SK-N-SH (cell line): ENCODE results near the gene DNAH14.

Experiments
- CTCF ChIP-seq: fragments of 200-600 bp; sonication (generic); IDR thresholded peaks from 2 replicates; pipeline ENCODE4 v1.6.1; 2017; ENCODE audit warnings: antibody characterized with exemption, mild to moderate bottlenecking, moderate library complexity
- IRF3 ChIP-seq: fragments of 150-350 bp; IDR thresholded peaks from 2 replicates; pipeline ENCODE4 v1.6.1; 2016; ENCODE audit warnings: mild to moderate bottlenecking, low read depth, low read length
- JUND ChIP-seq: IDR thresholded peaks from 2 replicates; pipeline ENCODE4 v1.4.0; 2012
- TAF1 ChIP-seq: IDR thresholded peaks from 2 replicates; pipeline ENCODE4 v1.6.1; 2012; ENCODE audit warnings: low read depth, mild to moderate bottlenecking, low read length, moderate library complexity, borderline replicate concordance

GRCh38 chr1:225228871-225229303, 299.4 kb downstream of the DNAH14 start:
- TF ChIP-seq CTCF (no peak), JUND (no peak), IRF3 (no peak), TAF1 (no peak)
